ACC112 (cell line): ENCODE measurements around the gene KCNC3.

Experiments
- H2AFZ ChIP-seq: fragments of 200-600 bp; sonication (generic); one replicate; pipeline ENCODE4 v1.6.0; 2017; ENCODE audit warnings: antibody characterized with exemption, low read length; ENCODE audit not compliant: unreplicated experiment
- H3K27ac ChIP-seq: fragments of 200-600 bp; sonication (generic); 2 replicates; pipeline ENCODE4 v1.5.1; 2014; ENCODE audit warnings: low read depth, mild to moderate bottlenecking, antibody characterized with exemption, low read length, moderate library complexity
- H3K27me3 ChIP-seq: fragments of 200-600 bp; sonication (generic); 2 replicates; pipeline ENCODE4 v1.6.1; 2014; ENCODE audit warnings: mild to moderate bottlenecking, antibody characterized with exemption, low read length, moderate library complexity, mixed read lengths; ENCODE audit not compliant: insufficient read depth
- H3K36me3 ChIP-seq: fragments of 200-600 bp; sonication (generic); 2 replicates; pipeline ENCODE4 v1.6.1; 2016; ENCODE audit warnings: mild to moderate bottlenecking, antibody characterized with exemption, low read length, moderate library complexity, mixed read lengths; ENCODE audit not compliant: insufficient read depth
- H3K4me1 ChIP-seq: fragments of 200-600 bp; sonication (generic); one replicate; pipeline ENCODE4 v1.6.1; 2016; ENCODE audit warnings: low read length, mixed read lengths; ENCODE audit not compliant: insufficient read depth, unreplicated experiment, control insufficient read depth
- H3K4me3 ChIP-seq: fragments of 200-600 bp; sonication (generic); 2 replicates; pipeline ENCODE4 v1.5.1; 2014; ENCODE audit warnings: mild to moderate bottlenecking, low read depth, low read length
- H3K79me2 ChIP-seq: fragments of 200-600 bp; sonication (generic); one replicate; pipeline ENCODE4 v1.6.0; 2016; ENCODE audit warnings: low read length; ENCODE audit not compliant: control insufficient read depth, unreplicated experiment, insufficient read depth

Gene KCNC3

DNA sequence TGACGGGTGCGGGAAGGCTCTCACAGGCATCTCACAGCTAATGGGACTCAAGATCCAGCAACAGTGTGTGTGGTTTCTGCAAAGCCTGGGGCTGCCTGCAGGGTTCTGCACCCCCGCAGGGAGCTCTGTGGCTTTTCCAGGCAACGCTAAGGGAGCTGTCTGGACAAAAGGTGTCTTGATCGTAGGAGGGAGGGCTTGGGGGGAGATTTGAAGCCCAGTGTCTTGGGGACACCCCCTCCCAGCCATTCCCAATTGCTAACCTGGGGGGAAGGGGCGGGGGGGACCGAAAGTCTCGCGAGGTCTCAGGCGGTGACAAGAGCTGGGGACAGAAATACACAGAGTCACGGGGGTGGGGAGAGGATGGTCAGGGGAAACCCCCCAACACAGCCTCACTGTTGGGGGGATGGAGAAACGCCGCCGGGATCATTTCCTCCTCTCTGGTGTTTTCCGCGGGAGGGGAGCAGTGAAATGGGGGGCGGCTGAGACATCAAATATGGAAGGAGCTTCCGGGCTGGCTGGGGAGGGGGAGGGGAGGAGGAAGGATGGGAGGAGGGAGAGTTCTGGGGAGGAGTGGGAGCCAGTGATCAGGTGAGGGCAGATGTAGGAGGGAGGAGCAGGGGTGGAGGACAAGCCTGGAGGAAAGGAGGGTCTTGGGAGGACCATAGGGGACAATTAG lies 13.3 kb downstream of the KCNC3 start:
- no peaks in the 10 kb centered on the region for H3K36me3 ChIP-seq
- H2AFZ ChIP-seq, result no peak overlapping the region
- peaks cover 50% of the 10 kb centered on the region for H3K27me3 ChIP-seq
- no peak overlapping the region for H3K27ac ChIP-seq
- H3K4me3 ChIP-seq, result no peak overlapping the region
- no peaks in the 10 kb centered on the region for H3K79me2 ChIP-seq
- H3K4me1 ChIP-seq, result no peaks in the 10 kb centered on the region

- Histone ChIP-seq H3K79me2 (no peaks in the 10 kb centered on the region), H3K27ac (no peak overlapping the region), H3K27me3 (peaks cover 59% of the 10 kb centered on the region), H3K4me3 (no peak overlapping the region), H3K4me1 (no peaks in the 10 kb centered on the region), H2AFZ (no peak overlapping the region), H3K36me3 (no peaks in the 10 kb centered on the region)
Observed at GRCh38 chr19:50314724-50315708, 14.2 kb downstream of the KCNC3 start.

GRCh38 chr19:50313812-50314536 lies 15.2 kb downstream of the KCNC3 start:
- H3K27me3 ChIP-seq, result peaks cover 58% of the 10 kb centered on the region

DNA sequence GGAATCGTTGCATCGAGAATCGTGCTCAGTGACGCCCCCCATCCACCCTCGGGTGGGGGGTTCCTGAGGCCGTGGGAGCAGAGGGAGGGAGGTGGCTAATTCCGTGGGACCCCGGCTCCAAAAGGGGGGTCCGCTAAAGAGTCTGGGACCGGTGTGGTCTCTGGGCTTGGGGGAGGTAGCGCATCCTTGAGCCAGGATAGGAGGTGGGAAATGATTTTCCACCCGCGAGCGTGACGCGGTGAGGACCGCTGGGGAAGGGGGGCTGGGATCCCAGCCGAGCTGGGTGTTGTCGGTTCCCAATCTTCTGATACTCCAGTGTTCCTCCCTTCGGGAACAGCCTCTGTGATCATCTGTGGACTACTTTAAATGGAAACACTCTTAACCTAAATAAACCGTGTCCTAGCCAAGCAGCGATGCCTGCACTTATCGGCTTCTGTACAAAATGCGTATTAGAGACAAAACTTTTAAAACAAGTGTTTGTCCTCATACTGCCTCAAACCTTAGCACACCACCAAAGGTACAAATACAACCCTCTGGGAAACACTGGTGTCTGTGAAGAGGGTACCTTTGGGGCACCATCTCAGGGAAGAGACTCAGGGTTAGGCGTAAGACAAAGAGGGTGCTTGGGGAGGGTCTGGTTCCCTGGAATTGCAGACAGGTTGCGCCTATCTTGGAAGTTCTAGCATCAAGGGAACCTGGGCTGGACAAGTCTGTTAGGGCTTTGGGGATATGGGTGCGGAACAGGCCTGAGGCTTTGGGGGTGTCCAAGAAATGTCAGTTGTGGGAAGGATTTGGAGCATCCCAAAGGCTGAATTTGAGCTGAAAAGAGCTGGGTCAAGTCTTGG lies 16.0 kb downstream of the KCNC3 start:
- H3K79me2 ChIP-seq, result no peaks in the 10 kb centered on the region
- H3K36me3 ChIP-seq, result no peaks in the 10 kb centered on the region
- no peak overlapping the region for H2AFZ ChIP-seq
- H3K27ac ChIP-seq, result no peak overlapping the region
- H3K27me3 ChIP-seq, result peaks cover 58% of the 10 kb centered on the region
- H3K4me1 ChIP-seq, result no peaks in the 10 kb centered on the region
- H3K4me3 ChIP-seq, result no peak overlapping the region

More at GRCh38 chr19:50313812-50314536, 15.2 kb downstream of the KCNC3 start:
- Histone ChIP-seq H3K4me3 (no peak overlapping the region), H2AFZ (no peak overlapping the region), H3K36me3 (no peaks in the 10 kb centered on the region), H3K4me1 (no peaks in the 10 kb centered on the region), H3K79me2 (no peaks in the 10 kb centered on the region), H3K27ac (no peak overlapping the region)

DNA sequence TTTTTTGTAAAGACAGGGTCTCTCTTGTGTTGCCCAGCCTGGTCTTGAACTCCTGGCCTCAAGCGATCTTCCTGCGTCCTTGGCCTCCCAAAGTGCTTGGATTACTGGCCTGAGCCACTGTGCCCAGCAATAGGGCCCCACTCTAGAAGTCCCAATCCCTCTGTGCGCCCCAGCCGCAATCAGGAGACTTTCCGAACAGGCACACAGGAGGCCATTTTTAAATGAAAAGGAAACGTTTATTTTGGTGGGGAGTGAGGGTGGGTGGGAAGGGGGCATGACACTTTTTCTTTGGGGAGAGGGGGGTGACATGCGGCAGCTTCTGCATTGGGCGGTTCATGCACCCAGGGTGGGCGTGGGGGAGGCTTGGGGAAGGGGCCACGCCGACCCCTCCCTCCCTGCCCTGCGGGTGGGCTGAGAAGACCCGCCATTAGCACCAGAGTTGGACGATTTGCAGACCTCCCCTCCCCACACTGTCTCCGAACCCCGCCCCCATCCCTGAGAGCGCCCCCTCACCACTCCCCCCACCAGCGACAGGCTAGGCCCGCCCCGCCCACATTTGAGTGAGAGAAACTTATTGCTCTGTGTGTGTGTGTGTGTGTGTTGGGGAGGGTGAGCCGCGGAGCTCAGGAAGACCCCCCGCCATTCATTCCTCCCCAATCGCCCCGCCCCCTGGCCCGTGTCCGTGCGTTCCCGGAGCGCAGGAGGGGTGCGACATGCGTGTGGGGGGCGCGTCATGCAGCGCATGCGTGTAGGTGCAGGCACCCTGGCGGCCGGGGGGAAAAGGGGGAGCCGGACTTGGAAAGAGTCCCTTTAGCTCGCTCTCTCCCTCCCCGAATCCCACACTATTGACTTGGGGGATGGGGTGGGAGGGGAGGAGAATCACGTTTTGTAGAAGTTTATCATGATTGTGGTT lies 17.2 kb downstream of the KCNC3 start:
- Histone ChIP-seq H3K4me3 (peak overlapping the region; percentile 37; the same call in 1 of the 2 replicates), H3K79me2 (no peaks in the 10 kb centered on the region), H3K4me1 (no peaks in the 10 kb centered on the region), H2AFZ (no peak overlapping the region), H3K36me3 (no peaks in the 10 kb centered on the region), H3K27me3 (peaks cover 64% of the 10 kb centered on the region), H3K27ac (no peak overlapping the region)

- Histone ChIP-seq H2AFZ (no peak overlapping the region), H3K79me2 (no peaks in the 10 kb centered on the region), H3K27ac (no peak overlapping the region), H3K4me1 (no peaks in the 10 kb centered on the region), H3K36me3 (no peaks in the 10 kb centered on the region), H3K4me3 (no peak overlapping the region), H3K27me3 (peaks cover 61% of the 10 kb centered on the region)
Observed at GRCh38 chr19:50310759-50311465, 18.3 kb downstream of the KCNC3 start.

DNA sequence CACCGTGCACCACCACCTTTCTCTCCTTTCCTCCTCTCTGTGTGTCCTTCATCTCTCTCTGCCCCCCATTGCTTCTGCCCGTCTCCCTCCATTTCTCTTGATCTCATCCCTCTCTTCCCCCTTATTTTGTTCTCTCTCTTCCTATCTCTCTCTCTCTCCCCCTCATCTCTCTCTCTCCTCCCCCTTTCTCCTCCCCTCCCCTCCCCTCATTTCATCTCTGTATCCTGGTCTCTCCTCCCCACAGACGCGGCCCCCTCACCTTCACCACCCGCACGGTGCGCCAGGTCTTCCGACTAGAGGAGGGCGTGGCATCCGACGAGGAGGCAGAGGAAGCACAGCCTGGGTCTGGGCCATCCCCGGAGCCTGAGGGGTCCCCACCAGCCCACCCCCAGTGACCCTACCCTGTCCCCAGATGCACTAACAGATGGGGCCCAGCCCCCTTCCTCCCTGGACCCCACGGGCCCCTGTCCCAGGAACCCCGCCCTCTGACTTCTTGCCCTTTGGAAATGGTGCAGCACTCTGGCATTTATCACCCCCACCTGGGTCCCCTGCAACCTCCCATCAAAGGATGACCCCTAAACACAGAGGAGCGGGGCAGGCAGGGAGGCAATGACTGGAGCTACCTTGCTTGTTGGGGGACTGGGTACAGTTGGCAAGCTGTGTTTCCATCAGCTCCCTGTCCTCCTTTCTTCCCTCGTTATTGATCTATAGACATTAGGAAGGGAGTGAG lies 19.6 kb downstream of the KCNC3 start:
- Histone ChIP-seq H3K27me3 (peaks cover 51% of the 10 kb centered on the region), H3K4me3 (no peak overlapping the region), H3K79me2 (no peaks in the 10 kb centered on the region), H3K27ac (no peak overlapping the region), H3K4me1 (no peaks in the 10 kb centered on the region), H2AFZ (no peak overlapping the region), H3K36me3 (no peaks in the 10 kb centered on the region)

DNA sequence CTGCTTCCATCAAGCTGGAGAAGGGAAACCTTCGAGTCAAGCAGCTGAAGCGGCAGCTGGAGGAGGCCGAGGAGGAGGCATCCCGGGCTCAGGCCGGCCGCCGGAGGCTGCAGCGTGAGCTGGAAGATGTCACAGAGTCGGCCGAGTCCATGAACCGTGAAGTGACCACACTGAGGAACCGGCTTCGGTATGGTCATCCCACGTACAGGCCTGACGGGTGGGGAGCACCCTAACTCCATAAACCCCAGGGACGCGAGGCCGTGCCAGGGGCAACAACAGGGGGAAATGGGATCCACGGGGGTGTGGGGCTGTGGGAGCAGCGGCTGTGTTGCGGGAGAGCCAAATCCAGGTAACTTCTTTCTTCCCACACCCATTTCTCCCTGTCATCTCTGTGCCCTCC lies 20.2 kb downstream of the KCNC3 start:
- Histone ChIP-seq H3K36me3 (no peaks in the 10 kb centered on the region), H3K27me3 (peaks cover 46% of the 10 kb centered on the region), H2AFZ (no peak overlapping the region), H3K79me2 (no peaks in the 10 kb centered on the region), H3K4me1 (no peaks in the 10 kb centered on the region), H3K27ac (no peak overlapping the region), H3K4me3 (no peak overlapping the region)
